Measurements from ENCODE around the gene NRAP.

Gene NRAP

DNA sequence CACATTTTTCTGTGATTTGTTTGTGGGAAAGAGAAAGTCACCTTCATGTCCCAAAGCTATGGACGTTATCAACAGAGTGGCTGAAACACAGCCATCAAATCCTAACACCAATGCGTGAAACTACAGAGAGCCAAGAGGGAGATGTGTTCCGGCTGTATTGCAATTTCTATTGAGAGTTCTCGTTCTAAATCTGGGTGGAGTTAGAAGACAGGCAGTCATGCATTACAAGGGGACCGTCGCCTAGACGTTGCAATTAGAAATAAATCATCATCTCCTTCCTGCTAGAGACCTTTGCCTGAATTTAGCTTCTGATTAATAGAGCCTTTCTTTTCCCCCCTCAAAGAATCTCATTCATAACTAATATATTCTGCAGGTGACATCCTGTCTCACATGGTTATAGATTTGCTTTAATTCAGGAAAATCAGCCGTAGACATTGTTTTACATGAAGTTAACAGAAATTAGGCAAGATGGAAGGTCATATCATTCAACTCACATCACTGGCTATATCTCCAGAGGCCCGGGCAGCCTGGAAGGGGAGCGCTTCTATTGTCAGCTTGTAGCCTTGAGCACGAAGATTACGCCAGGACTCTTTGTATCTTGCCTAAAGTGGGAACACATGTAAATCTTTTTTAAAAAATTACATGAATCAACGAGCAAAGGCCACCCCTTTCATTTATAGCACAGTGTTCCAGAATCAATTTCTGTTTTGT is 58.4 kb downstream of the NRAP start:
- no peak for DNase-seq

- DNase-seq: no peak
These were observed 59.3 kb downstream of the NRAP start for GRCh38 chr10:113604572-113604971.

DNA sequence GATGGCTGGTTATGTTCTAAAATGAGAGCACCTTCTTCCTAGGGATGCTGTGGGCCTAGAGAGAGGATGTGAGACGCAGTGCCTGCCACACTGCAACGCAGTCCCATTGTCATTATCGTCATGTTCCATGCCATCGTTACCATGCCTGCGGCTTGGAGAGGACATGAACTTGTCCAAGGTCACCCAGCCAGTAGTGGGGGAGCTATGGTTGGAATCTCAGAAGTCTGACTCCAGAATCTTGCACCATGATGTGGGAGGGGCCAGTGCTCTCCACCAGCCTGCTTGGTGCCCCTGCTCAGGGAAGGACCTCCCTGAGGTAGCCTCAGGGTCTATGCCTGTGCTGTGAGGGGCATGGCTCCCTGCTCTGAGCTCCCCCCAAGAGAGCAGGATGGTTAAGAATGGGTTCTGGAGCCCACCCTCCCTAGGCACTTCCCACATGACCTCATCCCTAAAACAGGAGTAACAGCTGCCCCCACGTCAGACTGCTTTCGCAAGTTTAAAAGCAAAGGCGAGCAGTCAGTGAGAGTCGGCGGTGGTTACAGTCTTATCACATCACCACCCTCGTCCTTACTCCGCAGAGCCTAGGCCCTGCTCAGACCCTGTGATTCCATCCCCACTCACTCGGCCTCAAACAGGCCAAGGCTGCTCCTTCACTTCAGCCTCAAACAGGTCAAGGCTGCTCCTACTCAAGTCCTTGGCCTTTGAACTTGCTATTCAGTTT is 60.6 kb downstream of the NRAP start:
- no peak for DNase-seq

- no peak for DNase-seq
These were observed 63.3 kb downstream of the NRAP start for GRCh38 chr10:113600569-113600968.

GRCh38 chr10:113594652-113595051 is 69.2 kb downstream of the NRAP start:
- no peak for DNase-seq

- no peak for DNase-seq
These were observed 71.5 kb downstream of the NRAP start for GRCh38 chr10:113592380-113592779.

DNA sequence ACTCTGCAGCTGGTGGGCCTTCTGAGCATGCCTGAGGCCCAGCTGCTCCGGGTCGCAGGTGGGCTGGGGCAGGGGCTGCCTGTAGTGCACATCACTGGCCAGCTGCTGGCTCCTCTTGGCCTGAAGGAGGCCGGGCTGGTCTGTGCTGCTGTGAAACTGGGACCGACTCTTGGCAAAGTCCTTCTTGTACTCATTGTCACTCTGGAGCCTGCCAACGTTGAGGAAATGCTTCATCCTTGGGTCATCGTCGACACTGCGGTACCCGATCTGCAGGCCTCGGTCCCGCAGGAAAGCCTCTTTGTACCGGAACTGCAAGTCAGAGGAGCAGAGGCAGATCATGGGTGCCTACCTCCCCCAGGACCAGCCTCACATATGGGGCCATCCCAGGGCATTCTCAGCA is 73.3 kb downstream of the NRAP start:
- no peak for DNase-seq

DNA sequence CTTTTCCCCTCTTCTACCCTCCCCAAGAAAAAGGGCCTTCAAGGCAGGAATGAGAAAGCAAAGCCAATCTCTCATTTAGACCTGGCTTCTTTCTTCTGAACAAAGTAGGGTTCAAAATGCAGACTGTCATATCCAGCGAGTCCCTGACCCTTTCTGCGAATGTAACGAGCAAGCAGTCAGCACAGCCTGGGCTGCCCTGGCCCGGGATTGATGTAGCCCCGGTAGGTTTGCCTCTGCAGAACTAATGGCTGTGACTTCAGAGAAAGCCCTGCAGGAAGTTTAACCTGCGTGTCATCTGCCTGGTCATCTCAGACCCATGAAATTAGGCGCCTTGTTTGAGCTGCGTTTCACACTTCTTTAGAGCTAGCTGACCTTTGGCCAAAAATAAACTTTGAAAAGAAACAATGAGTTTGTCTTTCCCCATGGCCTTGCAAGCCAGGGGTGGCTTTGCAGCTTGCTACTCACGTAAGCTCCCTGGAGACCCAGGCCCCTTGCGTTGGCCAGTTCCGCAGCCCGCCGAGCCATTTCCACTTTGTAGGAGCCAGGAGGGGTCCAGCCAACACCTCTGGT is 74.6 kb downstream of the NRAP start:
- no peak for DNase-seq

DNA sequence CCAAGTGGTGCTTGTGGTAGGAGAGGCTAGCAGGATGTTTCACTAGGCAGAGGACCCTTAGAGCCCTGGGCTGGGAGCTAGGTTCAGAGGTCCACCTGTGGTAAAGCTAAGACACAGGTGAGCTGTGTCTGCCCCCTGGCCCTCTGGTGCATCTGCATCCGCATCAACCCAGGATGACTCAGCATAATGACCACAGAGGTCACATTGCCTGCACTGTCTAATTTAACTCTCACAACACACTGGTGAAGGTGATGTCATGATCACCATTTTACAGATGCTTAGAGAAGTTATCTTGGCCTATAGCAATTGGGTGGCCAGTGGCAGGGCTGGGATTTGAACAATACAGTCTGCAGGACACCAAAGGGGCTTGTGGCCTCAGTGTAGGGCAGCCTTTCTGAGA is 77.9 kb downstream of the NRAP start:
- no peak for DNase-seq

DNA sequence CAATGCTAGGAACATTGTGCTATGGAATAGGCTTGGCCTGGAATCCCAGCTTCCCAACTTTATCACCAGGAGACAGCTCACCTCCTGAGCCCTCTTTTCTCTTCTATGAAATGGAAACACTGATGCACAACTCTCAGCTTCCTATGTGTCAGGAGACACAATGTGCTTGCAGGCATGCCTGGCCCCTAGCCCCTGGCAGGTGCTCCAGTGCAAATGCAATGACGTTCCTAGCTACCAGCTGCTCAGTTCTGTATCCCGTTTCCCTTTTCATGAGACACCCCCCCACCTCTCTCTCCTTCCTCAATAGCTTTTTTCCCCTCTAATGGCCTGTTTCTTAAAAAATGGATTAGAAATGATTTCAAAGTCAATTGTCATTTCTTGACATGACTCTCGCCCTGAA is 80.3 kb downstream of the NRAP start:
- no peak for DNase-seq

- DNase-seq: no peak
These were observed 82.7 kb downstream of the NRAP start for GRCh38 chr10:113581092-113581491.

- no peak for DNase-seq
These were observed 85.1 kb downstream of the NRAP start for GRCh38 chr10:113578773-113579172.

- no peak for DNase-seq
These were observed 87.0 kb downstream of the NRAP start for GRCh38 chr10:113576852-113577251.

- DNase-seq: no peak
These were observed 90.5 kb downstream of the NRAP start for GRCh38 chr10:113573368-113573767.

GRCh38 chr10:113572520-113573290 is 91.1 kb downstream of the NRAP start:
- DNase-seq: no peak

DNA sequence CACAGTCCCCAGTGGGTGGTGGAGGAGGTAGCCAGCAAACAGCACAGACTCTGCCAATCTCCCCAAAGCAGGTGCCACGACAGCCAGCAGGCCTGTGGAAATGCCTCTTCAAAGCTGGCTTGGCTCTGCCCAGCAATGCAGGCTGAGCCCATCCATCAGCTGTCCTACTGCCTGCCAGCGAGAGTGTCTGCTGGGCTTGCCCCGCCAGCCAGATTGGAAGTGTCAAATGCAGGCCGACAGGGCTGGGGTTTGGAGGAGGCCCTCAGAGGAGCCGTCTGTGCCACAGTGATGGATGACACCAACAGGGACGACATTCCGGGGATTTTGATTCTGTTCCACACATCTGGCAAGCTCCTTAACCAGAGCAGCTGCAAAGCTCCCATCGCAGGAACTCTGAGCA is 94.3 kb downstream of the NRAP start:
- DNase-seq: no peak

DNA sequence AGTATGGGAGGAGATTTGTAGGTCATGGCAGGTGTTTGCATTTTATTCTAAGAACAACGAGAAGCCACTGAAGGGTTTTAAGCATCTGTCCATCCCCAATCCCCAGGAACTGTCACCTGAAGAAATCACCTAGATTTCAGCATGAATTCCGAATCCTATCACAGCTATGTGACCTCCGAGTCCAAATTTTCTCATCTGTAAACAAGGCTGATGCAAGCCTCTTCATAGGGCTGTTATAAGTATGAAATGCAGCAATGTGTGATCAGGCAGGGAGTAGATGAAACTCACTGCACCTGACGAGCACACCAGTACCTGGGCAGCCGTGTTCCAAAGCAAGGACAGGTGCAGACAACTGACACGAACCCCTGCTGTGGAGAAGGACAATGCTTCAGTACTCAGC is 97.0 kb downstream of the NRAP start:
- no peak for DNase-seq

GRCh38 chr10:113565364-113565763 is 98.5 kb downstream of the NRAP start:
- DNase-seq: no peak

- peak; percentile 54 for DNase-seq
These were observed 100.3 kb downstream of the NRAP start for GRCh38 chr10:113563306-113564088.

GRCh38 chr10:113562704-113563103 is 101.1 kb downstream of the NRAP start:
- no peak for DNase-seq

- DNase-seq: no peak
These were observed 101.8 kb downstream of the NRAP start for GRCh38 chr10:113562069-113562468.

DNA sequence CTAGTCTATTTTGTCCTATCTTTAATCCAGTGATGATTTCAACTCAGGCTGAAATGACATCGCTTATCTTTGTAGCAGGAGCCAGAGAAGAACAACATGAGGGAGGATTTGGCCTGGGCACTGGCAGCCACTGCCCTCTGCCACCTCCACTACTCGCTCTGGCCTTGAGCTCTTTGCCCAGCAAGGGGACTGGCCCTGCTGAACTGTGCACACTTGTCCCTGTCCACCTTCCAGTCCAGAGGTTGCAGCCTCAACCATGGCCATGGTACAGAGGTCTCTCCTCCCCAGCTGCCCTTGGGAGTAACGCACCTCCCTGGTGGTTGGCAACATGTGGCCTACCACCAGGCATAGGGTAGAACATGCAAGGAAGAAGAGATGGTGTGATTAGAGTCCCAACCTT is 102.6 kb downstream of the NRAP start:
- no peak for DNase-seq

- DNase-seq: no peak
These were observed 103.8 kb downstream of the NRAP start for GRCh38 chr10:113560071-113560470.
